ENCODE results near the gene ACKR3. TPM values are rescaled to one million over a fixed set of nuclear protein-coding genes. Genes with fewer than 3 reads are reported as not detected.

The ACKR3 gene
- total RNA-seq, 2 experiments from 2014 or later, result 0.61 to 0.74 TPM

- Histone ChIP-seq H3K27me3 (ENCODE audit: control insufficient read depth in 1 of 2, insufficient read depth in 2 of 2, low read length in 2 of 2) (no peaks in the 10 kb centered on the region), H3K4me1 (ENCODE audit: insufficient read depth, low read length) (peaks cover 26% of the 10 kb centered on the region), H3K27ac (ENCODE audit: low read depth in 1 of 2, low read length in 2 of 2) (no peak overlapping the region), H3K9me3 (ENCODE audit: control insufficient read depth in 1 of 2, insufficient read depth in 1 of 2, low read length in 2 of 2) (no peaks in the 10 kb centered on the region), H3K4me3 (ENCODE audit: low read length) (no peak overlapping the region), H3K36me3 (ENCODE audit: insufficient read depth, low read length) (no peaks in the 10 kb centered on the region)
- H3K27ac Mint-ChIP-seq, result no peak overlapping the region
- no peaks in the 10 kb centered on the region for H3K27me3 Mint-ChIP-seq
- ATAC-seq (ENCODE audit: poor library complexity), result no peak
- TF ChIP-seq, protein P1, sequence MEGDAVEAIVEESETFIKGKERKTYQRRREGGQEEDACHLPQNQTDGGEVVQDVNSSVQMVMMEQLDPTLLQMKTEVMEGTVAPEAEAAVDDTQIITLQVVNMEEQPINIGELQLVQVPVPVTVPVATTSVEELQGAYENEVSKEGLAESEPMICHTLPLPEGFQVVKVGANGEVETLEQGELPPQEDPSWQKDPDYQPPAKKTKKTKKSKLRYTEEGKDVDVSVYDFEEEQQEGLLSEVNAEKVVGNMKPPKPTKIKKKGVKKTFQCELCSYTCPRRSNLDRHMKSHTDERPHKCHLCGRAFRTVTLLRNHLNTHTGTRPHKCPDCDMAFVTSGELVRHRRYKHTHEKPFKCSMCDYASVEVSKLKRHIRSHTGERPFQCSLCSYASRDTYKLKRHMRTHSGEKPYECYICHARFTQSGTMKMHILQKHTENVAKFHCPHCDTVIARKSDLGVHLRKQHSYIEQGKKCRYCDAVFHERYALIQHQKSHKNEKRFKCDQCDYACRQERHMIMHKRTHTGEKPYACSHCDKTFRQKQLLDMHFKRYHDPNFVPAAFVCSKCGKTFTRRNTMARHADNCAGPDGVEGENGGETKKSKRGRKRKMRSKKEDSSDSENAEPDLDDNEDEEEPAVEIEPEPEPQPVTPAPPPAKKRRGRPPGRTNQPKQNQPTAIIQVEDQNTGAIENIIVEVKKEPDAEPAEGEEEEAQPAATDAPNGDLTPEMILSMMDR (IDR thresholded peaks at IDR 0.05), result no peak
- POLR2A ChIA-PET, result no interaction called here
- CTCF ChIA-PET, result no interaction called here
- H3K4me3 Mint-ChIP-seq, result no peak overlapping the region
- intact Hi-C loops (cut with DNase I, micrococcal nuclease), result no loop called here
- no peak for DNase-seq
- no peaks in the 10 kb centered on the region for H3K9me3 Mint-ChIP-seq
- no peaks in the 10 kb centered on the region for H3K36me3 Mint-ChIP-seq (ENCODE audit: low read depth)
- peaks cover 10% of the 10 kb centered on the region for H3K4me1 Mint-ChIP-seq (ENCODE audit: low read depth)
Measured at GRCh38 chr2:236617796-236618195, 48.2 kb downstream of the ACKR3 start.

DNA sequence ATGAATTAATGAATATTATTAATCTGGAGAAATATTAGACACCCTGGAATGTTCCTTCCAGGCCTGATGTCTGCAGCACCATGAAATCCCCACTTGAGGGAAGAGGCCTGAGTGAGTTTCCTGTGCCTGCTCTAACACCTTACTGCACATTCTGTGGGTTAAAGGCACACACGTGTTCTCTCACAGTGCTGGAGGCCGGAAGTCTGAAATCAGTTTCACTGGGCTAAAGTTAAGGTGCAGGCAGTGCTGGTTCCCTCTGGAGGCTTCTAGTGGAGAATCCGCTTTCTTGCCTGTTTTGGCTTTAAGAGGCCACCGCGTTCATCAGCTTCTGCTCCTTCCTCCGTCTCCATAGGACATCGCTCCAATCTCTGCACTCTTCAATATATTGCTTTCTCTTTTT lies 48.7 kb downstream of the ACKR3 start:
- no peaks in the 10 kb centered on the region for H3K27me3 Mint-ChIP-seq
- ATAC-seq (ENCODE audit: poor library complexity), result peak; percentile 48

GRCh38 chr2:236619910-236620612 lies 50.4 kb downstream of the ACKR3 start:
- H3K27me3 Mint-ChIP-seq, result no peaks in the 10 kb centered on the region
- H3K36me3 Mint-ChIP-seq (ENCODE audit: low read depth), result no peaks in the 10 kb centered on the region
- intact Hi-C loops (cut with DNase I, micrococcal nuclease), result no loop called here
- H3K4me1 Mint-ChIP-seq (ENCODE audit: low read depth), result peaks cover 10% of the 10 kb centered on the region
- Histone ChIP-seq H3K27ac (ENCODE audit: low read depth in 1 of 2, low read length in 2 of 2) (no peak overlapping the region), H3K4me1 (ENCODE audit: insufficient read depth, low read length) (peaks cover 26% of the 10 kb centered on the region), H3K9me3 (ENCODE audit: control insufficient read depth in 1 of 2, insufficient read depth in 1 of 2, low read length in 2 of 2) (no peaks in the 10 kb centered on the region), H3K27me3 (ENCODE audit: control insufficient read depth in 1 of 2, insufficient read depth in 2 of 2, low read length in 2 of 2) (no peaks in the 10 kb centered on the region), H3K36me3 (ENCODE audit: insufficient read depth, low read length) (no peaks in the 10 kb centered on the region), H3K4me3 (ENCODE audit: low read length) (no peak overlapping the region)
- CTCF ChIA-PET, result no interaction called here
- H3K27ac Mint-ChIP-seq, result no peak overlapping the region
- ATAC-seq (ENCODE audit: poor library complexity), result no peak
- no peak overlapping the region for H3K4me3 Mint-ChIP-seq
- H3K9me3 Mint-ChIP-seq, result no peaks in the 10 kb centered on the region
- DNase-seq, result peak in 1 of 14 experiments; percentile 9
- POLR2A ChIA-PET, result no interaction called here
- TF ChIP-seq, protein P1 (IDR thresholded peaks at IDR 0.05), result no peak

More for the DNA sequence above, 48.7 kb downstream of the ACKR3 start:
- no peaks in the 10 kb centered on the region for H3K36me3 Mint-ChIP-seq (ENCODE audit: low read depth)
- Histone ChIP-seq H3K9me3 (ENCODE audit: control insufficient read depth in 1 of 2, insufficient read depth in 1 of 2, low read length in 2 of 2) (no peaks in the 10 kb centered on the region), H3K4me3 (ENCODE audit: low read length) (no peak overlapping the region), H3K36me3 (ENCODE audit: insufficient read depth, low read length) (no peaks in the 10 kb centered on the region), H3K27me3 (ENCODE audit: control insufficient read depth in 1 of 2, insufficient read depth in 2 of 2, low read length in 2 of 2) (no peaks in the 10 kb centered on the region), H3K4me1 (ENCODE audit: insufficient read depth, low read length) (peaks cover 26% of the 10 kb centered on the region), H3K27ac (ENCODE audit: low read depth in 1 of 2, low read length in 2 of 2) (no peak overlapping the region)
- intact Hi-C loops (cut with DNase I, micrococcal nuclease), result no loop called here
- no peak overlapping the region for H3K27ac Mint-ChIP-seq
- peaks cover 10% of the 10 kb centered on the region for H3K4me1 Mint-ChIP-seq (ENCODE audit: low read depth)
- no peaks in the 10 kb centered on the region for H3K9me3 Mint-ChIP-seq
- H3K4me3 Mint-ChIP-seq, result no peak overlapping the region
- CTCF ChIA-PET, result no interaction called here
- POLR2A ChIA-PET, result no interaction called here
- DNase-seq, result peak in 2 of 14 experiments; percentile 7 to 19
- TF ChIP-seq, protein P1 (IDR thresholded peaks at IDR 0.05), result no peak
